HEK293 (cell line): ENCODE results near the gene ZNF397.

Source experiments
- HOXA7 ChIP-seq: sonication (generic); formaldehyde crosslinking; IDR thresholded peaks from 2 replicates; pipeline ENCODE4 v1.8.1; 2022; ENCODE audit warnings: missing genetic modification reagents, borderline replicate concordance
- SCRT2 ChIP-seq: fragments of 450-650 bp; formaldehyde crosslinking; IDR thresholded peaks from 2 replicates; pipeline ENCODE4 v1.5.1; 2016; ENCODE audit warnings: missing biosample characterization, missing genetic modification characterization
- SETDB1 ChIP-seq: IDR thresholded peaks from one replicate; pipeline ENCODE4 v1.6.1; 2017; ENCODE audit warnings: mild to moderate bottlenecking, low read length, moderate library complexity, mixed read lengths; ENCODE audit not compliant: insufficient read length
- YY1 ChIP-seq: fragments of 450-650 bp; formaldehyde crosslinking; IDR thresholded peaks from 2 replicates; pipeline ENCODE4 v1.5.1; 2018; ENCODE audit warnings: missing biosample characterization, missing genetic modification characterization
- YY2 ChIP-seq: fragments of 450-650 bp; formaldehyde crosslinking; IDR thresholded peaks from 2 replicates; pipeline ENCODE4 v1.5.1; 2016; ENCODE audit warnings: missing biosample characterization, missing genetic modification characterization
- ZNF19 ChIP-seq: fragments of 450-650 bp; formaldehyde crosslinking; IDR thresholded peaks from 2 replicates; pipeline ENCODE4; 2016; ENCODE audit warnings: missing biosample characterization, missing genetic modification characterization, low read depth
- ZNF23 ChIP-seq: fragments of 450-650 bp; formaldehyde crosslinking; IDR thresholded peaks from 2 replicates; pipeline ENCODE4 v1.5.1; 2016; ENCODE audit warnings: missing biosample characterization, missing genetic modification characterization, borderline replicate concordance
- ZNF350 ChIP-seq: fragments of 450-650 bp; formaldehyde crosslinking; IDR thresholded peaks from 2 replicates; pipeline ENCODE4 v1.5.0; 2017; ENCODE audit warnings: missing biosample characterization, mild to moderate bottlenecking, missing genetic modification characterization
- ZNF501 ChIP-seq: fragments of 450-650 bp; formaldehyde crosslinking; IDR thresholded peaks from 2 replicates; pipeline ENCODE4 v1.5.1; 2016; ENCODE audit warnings: missing biosample characterization, missing genetic modification characterization
- ZNF629 ChIP-seq: fragments of 450-650 bp; formaldehyde crosslinking; IDR thresholded peaks from 2 replicates; pipeline ENCODE4 v1.5.1; 2017; ENCODE audit warnings: missing biosample characterization, missing genetic modification characterization
- ZNF76 ChIP-seq: fragments of 450-650 bp; formaldehyde crosslinking; IDR thresholded peaks from 2 replicates; pipeline ENCODE4; 2016; ENCODE audit warnings: low read depth, missing biosample characterization, missing genetic modification characterization, borderline replicate concordance
- ZNF777 ChIP-seq: fragments of 450-650 bp; formaldehyde crosslinking; IDR thresholded peaks from 2 replicates; pipeline ENCODE4 v1.5.1; 2017; ENCODE audit warnings: missing biosample characterization, missing genetic modification characterization, borderline replicate concordance
- TF ChIP-seq, protein P1 (sequence below): fragments of 450-650 bp; formaldehyde crosslinking; IDR thresholded peaks from 2 replicates; pipeline ENCODE4 v1.5.1; 2016; ENCODE audit warnings: missing biosample characterization, missing genetic modification characterization
- TF ChIP-seq, protein P2 (sequence below): fragments of 450-650 bp; formaldehyde crosslinking; IDR thresholded peaks from 2 replicates; pipeline ENCODE4 v1.5.1; 2016; ENCODE audit warnings: missing biosample characterization, missing genetic modification characterization

DNA sequence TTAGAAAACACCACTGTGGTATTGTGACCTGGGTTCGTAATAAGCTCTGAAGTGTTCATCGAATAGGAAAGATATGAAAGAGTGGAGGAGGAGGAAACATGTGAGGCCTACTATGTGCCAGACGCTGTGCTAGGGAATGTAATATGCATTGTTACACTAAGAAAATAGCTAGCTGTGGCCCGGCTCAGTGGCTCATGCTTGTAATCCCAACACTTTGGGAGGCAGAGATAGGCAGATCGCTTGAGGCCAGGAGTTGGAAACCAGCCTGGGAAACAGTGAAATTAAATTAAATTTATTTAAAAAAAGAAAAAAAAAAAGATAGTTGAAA is 49.2 kb upstream of the ZNF397 start:
- TF ChIP-seq ZNF76 (tag by site-specific recombination) (no peak), ZNF23 (no peak), ZNF350 (tag by site-specific recombination) (no peak), ZNF501 (tag by site-specific recombination) (no peak), ZNF19 (no peak), YY1 (tag by site-specific recombination) (no peak), ZNF777 (tag by site-specific recombination) (no peak), HOXA7 (no peak), YY2 (no peak), ZNF629 (tag by site-specific recombination) (no peak), SCRT2 (tag by site-specific recombination) (no peak), SETDB1 (no peak)
- TF ChIP-seq, protein P1, sequence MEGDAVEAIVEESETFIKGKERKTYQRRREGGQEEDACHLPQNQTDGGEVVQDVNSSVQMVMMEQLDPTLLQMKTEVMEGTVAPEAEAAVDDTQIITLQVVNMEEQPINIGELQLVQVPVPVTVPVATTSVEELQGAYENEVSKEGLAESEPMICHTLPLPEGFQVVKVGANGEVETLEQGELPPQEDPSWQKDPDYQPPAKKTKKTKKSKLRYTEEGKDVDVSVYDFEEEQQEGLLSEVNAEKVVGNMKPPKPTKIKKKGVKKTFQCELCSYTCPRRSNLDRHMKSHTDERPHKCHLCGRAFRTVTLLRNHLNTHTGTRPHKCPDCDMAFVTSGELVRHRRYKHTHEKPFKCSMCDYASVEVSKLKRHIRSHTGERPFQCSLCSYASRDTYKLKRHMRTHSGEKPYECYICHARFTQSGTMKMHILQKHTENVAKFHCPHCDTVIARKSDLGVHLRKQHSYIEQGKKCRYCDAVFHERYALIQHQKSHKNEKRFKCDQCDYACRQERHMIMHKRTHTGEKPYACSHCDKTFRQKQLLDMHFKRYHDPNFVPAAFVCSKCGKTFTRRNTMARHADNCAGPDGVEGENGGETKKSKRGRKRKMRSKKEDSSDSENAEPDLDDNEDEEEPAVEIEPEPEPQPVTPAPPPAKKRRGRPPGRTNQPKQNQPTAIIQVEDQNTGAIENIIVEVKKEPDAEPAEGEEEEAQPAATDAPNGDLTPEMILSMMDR = no peak
- TF ChIP-seq, protein P2, sequence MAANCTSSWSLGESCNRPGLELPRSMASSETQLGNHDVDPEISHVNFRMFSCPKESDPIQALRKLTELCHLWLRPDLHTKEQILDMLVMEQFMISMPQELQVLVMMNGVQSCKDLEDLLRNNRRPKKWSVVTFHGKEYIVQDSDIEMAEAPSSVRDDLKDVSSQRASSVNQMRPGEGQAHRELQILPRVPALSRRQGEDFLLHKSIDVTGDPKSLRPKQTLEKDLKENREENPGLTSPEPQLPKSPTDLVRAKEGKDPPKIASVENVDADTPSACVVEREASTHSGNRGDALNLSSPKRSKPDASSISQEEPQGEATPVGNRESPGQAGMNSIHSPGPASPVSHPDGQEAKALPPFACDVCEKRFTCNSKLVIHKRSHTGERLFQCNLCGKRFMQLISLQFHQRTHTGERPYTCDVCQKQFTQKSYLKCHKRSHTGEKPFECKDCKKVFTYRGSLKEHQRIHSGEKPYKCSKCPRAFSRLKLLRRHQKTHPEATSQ (tag by site-specific recombination) = no peak
